OCI-LY3 (cell line): ENCODE results near the gene MYOG.

ENCODE experiments used
- H2AFZ ChIP-seq: fragments of 200-600, 300-600 bp; shearing (Covaris generic); 2 replicates; pipeline ENCODE4 v1.6.0; 2014; ENCODE audit warnings: antibody characterized with exemption, low read depth, low read length
- H3K27ac ChIP-seq: fragments of 200-600, 300-600 bp; sonication (generic); 2 replicates; pipeline ENCODE4 v1.5.1; 2014; ENCODE audit warnings: mild to moderate bottlenecking, low read length, moderate library complexity, mixed read lengths
- H3K27me3 ChIP-seq: fragments of 200-600, 300-600 bp; sonication (generic); 2 replicates; pipeline ENCODE4 v1.6.1; 2014; ENCODE audit warnings: low read depth, low read length, mixed read lengths
- H3K36me3 ChIP-seq: fragments of 200-600, 300-600 bp; sonication (generic); replicated peaks from 2 replicates; pipeline ENCODE3; 2014; ENCODE audit warnings: low read depth, low read length, mixed read lengths
- H3K4me1 ChIP-seq: fragments of 300-600, 200-600 bp; sonication (generic); 2 replicates; pipeline ENCODE4 v1.6.1; 2014; ENCODE audit warnings: low read length, mixed read lengths
- H3K4me2 ChIP-seq: fragments of 200-600, 300-600 bp; sonication (generic); 2 replicates; pipeline ENCODE4 v1.6.1; 2014; ENCODE audit warnings: low read length, mixed read lengths
- H3K4me3 ChIP-seq: fragments of 300-600, 200-600 bp; sonication (generic); 2 replicates; pipeline ENCODE4 v1.5.1; 2014; ENCODE audit warnings: antibody characterized with exemption, mild to moderate bottlenecking, low read length, moderate library complexity
- H3K79me2 ChIP-seq: fragments of 300-600, 200-600 bp; shearing (Covaris generic); 2 replicates; pipeline ENCODE4 v1.6.1; 2014; ENCODE audit warnings: mild to moderate bottlenecking, low read length, mixed read lengths
- H3K9ac ChIP-seq: fragments of 300-600, 200-600 bp; shearing (Covaris generic); 2 replicates; pipeline ENCODE4 v1.6.0; 2014; ENCODE audit warnings: mild to moderate bottlenecking, low read length, moderate library complexity
- H3K9me3 ChIP-seq: fragments of 200-600, 300-600 bp; shearing (Covaris generic); 2 replicates; pipeline ENCODE4 v1.6.1; 2014; ENCODE audit warnings: low read length, mixed read lengths; ENCODE audit not compliant: insufficient read depth
- H4K20me1 ChIP-seq: fragments of 200-600, 300-600 bp; sonication (generic); 2 replicates; pipeline ENCODE4 v1.6.1; 2016; ENCODE audit warnings: low read length, mixed read lengths; ENCODE audit not compliant: insufficient read depth
- CTCF ChIP-seq: fragments of 200-600, 300-600 bp; sonication (generic); IDR thresholded peaks from 2 replicates; pipeline ENCODE4 v1.5.1; 2014; ENCODE audit warnings: antibody characterized with exemption, low read length, low read depth
- EZH2phosphoT487 ChIP-seq: fragments of 200-600 bp; shearing (Covaris generic); IDR thresholded peaks from 2 replicates; pipeline ENCODE4 v1.6.1; 2018; ENCODE audit warnings: antibody characterized with exemption, mixed run types, low read depth

Gene MYOG

GRCh38 chr1:203080456-203080855 is 5.4 kb downstream of the MYOG start:
- Histone ChIP-seq H3K4me2 (no peak overlapping the region), H3K79me2 (no peaks in the 10 kb centered on the region), H3K27me3 (peaks cover 45% of the 10 kb centered on the region), H3K4me1 (no peaks in the 10 kb centered on the region), H3K27ac (no peak overlapping the region), H4K20me1 (no peaks in the 10 kb centered on the region), H3K36me3 (no peaks in the 10 kb centered on the region), H2AFZ (no peak overlapping the region), H3K9ac (no peak overlapping the region), H3K9me3 (no peaks in the 10 kb centered on the region), H3K4me3 (no peak overlapping the region)
- TF ChIP-seq EZH2phosphoT487 (no peak), CTCF (no peak)

GRCh38 chr1:203078478-203078877 is 7.3 kb downstream of the MYOG start:
- TF ChIP-seq EZH2phosphoT487 (no peak), CTCF (no peak)
- Histone ChIP-seq H3K27ac (no peak overlapping the region), H3K4me2 (no peak overlapping the region), H3K27me3 (peaks cover 57% of the 10 kb centered on the region), H3K4me3 (no peak overlapping the region), H3K4me1 (no peaks in the 10 kb centered on the region), H4K20me1 (no peaks in the 10 kb centered on the region), H3K79me2 (no peaks in the 10 kb centered on the region), H3K36me3 (no peaks in the 10 kb centered on the region), H3K9me3 (no peaks in the 10 kb centered on the region), H3K9ac (no peak overlapping the region), H2AFZ (no peak overlapping the region)

GRCh38 chr1:203077956-203078355 is 7.9 kb downstream of the MYOG start:
- Histone ChIP-seq H3K9me3 (no peaks in the 10 kb centered on the region), H3K27me3 (peaks cover 62% of the 10 kb centered on the region), H3K4me2 (no peak overlapping the region), H3K27ac (no peak overlapping the region), H3K36me3 (no peaks in the 10 kb centered on the region), H3K4me3 (no peak overlapping the region), H2AFZ (no peak overlapping the region), H3K9ac (no peak overlapping the region), H3K79me2 (no peaks in the 10 kb centered on the region), H4K20me1 (no peaks in the 10 kb centered on the region), H3K4me1 (no peaks in the 10 kb centered on the region)
- TF ChIP-seq CTCF, result no peak
- TF ChIP-seq EZH2phosphoT487, result no peak

- H4K20me1 ChIP-seq, result no peaks in the 10 kb centered on the region
- H3K9me3 ChIP-seq, result no peaks in the 10 kb centered on the region
- no peak overlapping the region for H3K4me2 ChIP-seq
- H3K79me2 ChIP-seq, result no peaks in the 10 kb centered on the region
- no peak overlapping the region for H3K27ac ChIP-seq
- H3K9ac ChIP-seq, result no peak overlapping the region
- TF ChIP-seq EZH2phosphoT487, result no peak
- TF ChIP-seq CTCF, result no peak
- H3K27me3 ChIP-seq, result peaks cover 62% of the 10 kb centered on the region
- no peak overlapping the region for H2AFZ ChIP-seq
- no peaks in the 10 kb centered on the region for H3K4me1 ChIP-seq
- H3K36me3 ChIP-seq, result no peaks in the 10 kb centered on the region
- H3K4me3 ChIP-seq, result no peak overlapping the region
Observed at GRCh38 chr1:203077367-203077766, 8.4 kb downstream of the MYOG start.
